ENCODE results near the gene ZNF24.

The ZNF24 gene

GRCh38 chr18:35376393-35376741 lies 32.1 kb upstream of the ZNF24 start:
- H3K4me3 ChIP-seq (replicated peaks; ENCODE audit: low read depth, low read length), result peak overlapping the region; percentile 67
- no peak for DNase-seq (ENCODE audit: low read depth)
- no peak for TF ChIP-seq CTCF (IDR thresholded peaks at IDR 0.05; ENCODE audit: low read length, missing control alignments)

GRCh38 chr18:35374708-35375107 lies 30.5 kb upstream of the ZNF24 start:
- H3K4me3 ChIP-seq (replicated peaks; ENCODE audit: low read depth, low read length), result no peak overlapping the region
- no peak for DNase-seq (ENCODE audit: low read depth)
- TF ChIP-seq CTCF (IDR thresholded peaks at IDR 0.05; ENCODE audit: low read length, missing control alignments), result no peak

- no peak overlapping the region for H3K4me3 ChIP-seq (replicated peaks; ENCODE audit: low read depth, low read length)
- DNase-seq (ENCODE audit: low read depth), result peak; percentile 13
- no peak for TF ChIP-seq CTCF (IDR thresholded peaks at IDR 0.05; ENCODE audit: low read length, missing control alignments)
Observed at GRCh38 chr18:35371412-35372195, 27.4 kb upstream of the ZNF24 start.

GRCh38 chr18:35369126-35369525 lies 24.9 kb upstream of the ZNF24 start:
- no peak overlapping the region for H3K4me3 ChIP-seq (replicated peaks; ENCODE audit: low read depth, low read length)

GRCh38 chr18:35368595-35368994 lies 24.4 kb upstream of the ZNF24 start:
- TF ChIP-seq CTCF (IDR thresholded peaks at IDR 0.05; ENCODE audit: low read length, missing control alignments), result no peak
- no peak for DNase-seq (ENCODE audit: low read depth)
- no peak overlapping the region for H3K4me3 ChIP-seq (replicated peaks; ENCODE audit: low read depth, low read length)

More at GRCh38 chr18:35369126-35369525, 24.9 kb upstream of the ZNF24 start:
- no peak for TF ChIP-seq CTCF (IDR thresholded peaks at IDR 0.05; ENCODE audit: low read length, missing control alignments)
- no peak for DNase-seq (ENCODE audit: low read depth)

- no peak for TF ChIP-seq CTCF (IDR thresholded peaks at IDR 0.05; ENCODE audit: low read length, missing control alignments)
- no peak for DNase-seq (ENCODE audit: low read depth)
- H3K4me3 ChIP-seq (replicated peaks; ENCODE audit: low read depth, low read length), result no peak overlapping the region
Observed at GRCh38 chr18:35362531-35362930, 18.3 kb upstream of the ZNF24 start.

Data from fibroblast of pulmonary artery (primary cell).